Epithelial cell of prostate (primary cell): Measurements from ENCODE around the gene STK24.

ENCODE experiments used
- DNase-seq: peaks from one replicate; pipeline ENCODE4 v3.0.0-alpha.2; 2011; ENCODE audit warnings: low read depth, low spot score
- H3K27ac ChIP-seq: fragments of 450-650 bp; 2 replicates; pipeline ENCODE4 v1.5.1; 2017; ENCODE audit warnings: mild to moderate bottlenecking

Gene STK24

GRCh38 chr13:98495627-98496478, 81.1 kb downstream of the STK24 start:
- no peak for DNase-seq
- H3K27ac ChIP-seq, result peak overlapping the region; percentile 24

- no peak overlapping the region for H3K27ac ChIP-seq
- no peak for DNase-seq
Measured at GRCh38 chr13:98494769-98495168, 82.1 kb downstream of the STK24 start.

- DNase-seq, result no peak
- H3K27ac ChIP-seq, result peak overlapping the region; percentile 63
Measured at GRCh38 chr13:98493042-98493712, 83.7 kb downstream of the STK24 start.

GRCh38 chr13:98492335-98493041, 84.4 kb downstream of the STK24 start:
- H3K27ac ChIP-seq, result peak overlapping the region; percentile 63
- DNase-seq, result no peak

GRCh38 chr13:98490866-98491265, 86.0 kb downstream of the STK24 start:
- H3K27ac ChIP-seq, result no peak overlapping the region
- DNase-seq, result no peak

- H3K27ac ChIP-seq, result peak overlapping the region; percentile 98
- no peak for DNase-seq
Measured at GRCh38 chr13:98490195-98490836, 86.6 kb downstream of the STK24 start.

GRCh38 chr13:98489446-98490194, 87.3 kb downstream of the STK24 start:
- peak overlapping the region; percentile 98 for H3K27ac ChIP-seq
- DNase-seq, result no peak

GRCh38 chr13:98488736-98489135, 88.2 kb downstream of the STK24 start:
- H3K27ac ChIP-seq, result peak overlapping the region; percentile 98
- no peak for DNase-seq

GRCh38 chr13:98487522-98487921, 89.4 kb downstream of the STK24 start:
- DNase-seq, result no peak
- peak overlapping the region; percentile 98 for H3K27ac ChIP-seq

- H3K27ac ChIP-seq, result peak overlapping the region; percentile 98
- DNase-seq, result no peak
Measured at GRCh38 chr13:98487016-98487415, 89.9 kb downstream of the STK24 start.

GRCh38 chr13:98486412-98486811, 90.5 kb downstream of the STK24 start:
- peak overlapping the region; percentile 98 for H3K27ac ChIP-seq
- DNase-seq, result no peak

GRCh38 chr13:98485561-98485960, 91.3 kb downstream of the STK24 start:
- H3K27ac ChIP-seq, result peak overlapping the region; percentile 98
- DNase-seq, result no peak

GRCh38 chr13:98484289-98485219, 92.4 kb downstream of the STK24 start:
- H3K27ac ChIP-seq, result peak overlapping the region; percentile 98
- DNase-seq, result peak; percentile 98

- no peak for DNase-seq
- H3K27ac ChIP-seq, result peak overlapping the region; percentile 98
Measured at GRCh38 chr13:98483601-98484288, 93.2 kb downstream of the STK24 start.

GRCh38 chr13:98482476-98483444, 94.1 kb downstream of the STK24 start:
- no peak for DNase-seq
- peak overlapping the region; percentile 98 for H3K27ac ChIP-seq

GRCh38 chr13:98480915-98481877, 95.7 kb downstream of the STK24 start:
- peak overlapping the region; percentile 98 for H3K27ac ChIP-seq

More at GRCh38 chr13:98480915-98481877, 95.7 kb downstream of the STK24 start:
- DNase-seq, result no peak
